HepG2 (cell line): ENCODE data around the gene XRN1. TPM values are rescaled to one million over a fixed set of nuclear protein-coding genes. Genes with fewer than 3 reads are reported as not detected.
"Not testable (repeated sequence)": the region's sequence is repeated elsewhere in the genome, so short reads cannot be mapped to it uniquely, and the experiment has no call there.

Experiments used
- ATAC-seq: fragments of 200-7000 bp; cut with Tn5 transposase; 3 replicates; pipeline ENCODE4 v1.9.1; 2020; ENCODE audit warnings: mild to moderate bottlenecking, moderate library complexity
- BruUV-seq: library from RNA; stranded (reverse); fragments of 400-500 nt; replicated peaks from 2 replicates; lab custom pipeline; 2021; lab: Mats Ljungman, UMichigan
- CTCF ChIA-PET: fragments of 300-600 bp; formaldehyde crosslinking; extraction: SDS; loops from one replicate; lab custom pipeline; 2021; ENCODE audit warnings: low total read pairs, inconsistent platforms, low intra/inter-chr PET ratio; lab: Yijun Ruan, JAX
- POLR2A ChIA-PET: fragments of 350-600 bp; sonication (Branson Sonifier 250); formaldehyde crosslinking; loops from one replicate; lab custom pipeline; 2020; ENCODE audit warnings: antibody characterized with exemption, inconsistent platforms; lab: Yijun Ruan, JAX
- DNase-seq: peaks from one replicate; pipeline ENCODE4 v3.0.0-alpha.2; 2015; ENCODE audit warnings: low spot score
- FAIRE-seq: peaks from 3 replicates; lab custom pipeline; 2011; peaks lifted over from hg19 to GRCh38; lab: Jason Lieb, UNC
- H2AFZ ChIP-seq: one replicate; pipeline ENCODE4 v1.6.1; 2011; ENCODE audit warnings: low read length, inconsistent platforms
- H3K27ac ChIP-seq: fragments of 300-600 bp; 3 replicates; pipeline ENCODE4 v1.8.0; 2011; ENCODE audit warnings: mixed run types, mild to moderate bottlenecking, mixed read lengths, low read length, inconsistent platforms; ENCODE audit not compliant: insufficient read depth; ENCODE audit errors: extremely low read length
- H3K27me3 ChIP-seq, 2 experiments: fragments of 200-600 bp in 1 of 2; 2 replicates in 1 of 2; 3 replicates in 1 of 2; pipeline versions ENCODE4 v1.6.0 to v1.8.0; 2011; ENCODE audit warnings: low read length in 2 of 2, mild to moderate bottlenecking in 2 of 2, moderate library complexity in 2 of 2, inconsistent platforms in 1 of 2; ENCODE audit not compliant: insufficient read depth in 2 of 2, control insufficient read depth in 1 of 2
- H3K36me3 ChIP-seq, 2 experiments: fragments of 200-600 bp in 1 of 2; replicated peaks in 1 of 2; 2 replicates in 1 of 2; 3 replicates in 1 of 2; pipeline versions ENCODE4 v1.5.1 to v1.8.0; 2011; ENCODE audit warnings: low read length in 2 of 2, inconsistent platforms in 1 of 2; ENCODE audit not compliant: insufficient read depth in 2 of 2, control insufficient read depth in 1 of 2
- H3K4me1 ChIP-seq: 2 replicates; pipeline ENCODE4 v1.5.1; 2012; ENCODE audit warnings: low read length, inconsistent platforms; ENCODE audit not compliant: insufficient read depth
- H3K4me2 ChIP-seq: 2 replicates; pipeline ENCODE4 v1.6.0; 2011; ENCODE audit warnings: low read depth, low read length, inconsistent platforms
- H3K4me3 ChIP-seq, 3 experiments: fragments of 200-600 bp in 1 of 3; sonication (generic), shearing (Covaris generic) in 1 of 3; replicated peaks in 1 of 3; 2 replicates each; pipeline ENCODE4 v1.5.1; 2011 to 2016; ENCODE audit warnings: low read length in 3 of 3, inconsistent platforms in 2 of 3, low read depth in 2 of 3, mild to moderate bottlenecking in 2 of 3, control low read depth in 1 of 3, mixed read lengths in 1 of 3; ENCODE audit not compliant: insufficient read depth in 1 of 3
- H3K79me2 ChIP-seq: one replicate; pipeline ENCODE4 v1.6.1; 2011; ENCODE audit warnings: low read length, inconsistent platforms; ENCODE audit not compliant: insufficient read depth
- H3K9ac ChIP-seq: 2 replicates; pipeline ENCODE4 v1.6.0; 2011; ENCODE audit warnings: mild to moderate bottlenecking, low read depth, low read length, inconsistent platforms; ENCODE audit not compliant: insufficient read depth
- H3K9me3 ChIP-seq: 2 replicates; pipeline ENCODE4 v1.5.1; 2012; ENCODE audit warnings: mild to moderate bottlenecking, low read length
- H4K20me1 ChIP-seq: 2 replicates; pipeline ENCODE4 v1.6.0; 2011; ENCODE audit warnings: inconsistent platforms, mild to moderate bottlenecking, low read length, moderate library complexity; ENCODE audit not compliant: insufficient read depth
- FOSL1 ChIP-seq: sonication (generic); formaldehyde crosslinking; IDR thresholded peaks from 2 replicates; pipeline ENCODE4 v1.9.0; 2021; ENCODE audit warnings: missing genetic modification reagents, borderline replicate concordance
- FOSL2 ChIP-seq: sonication (generic); formaldehyde crosslinking; IDR thresholded peaks from 2 replicates; pipeline ENCODE4 v1.4.0; 2020; ENCODE audit warnings: missing genetic modification reagents
- GATAD2A ChIP-seq: IDR thresholded peaks from 2 replicates; pipeline ENCODE4 v1.6.1; 2016
- HNF4A ChIP-seq: sonication (generic); formaldehyde crosslinking; IDR thresholded peaks from 2 replicates; pipeline ENCODE4 v1.4.0; 2020; ENCODE audit warnings: missing genetic modification reagents
- MTF1 ChIP-seq: sonication (generic); formaldehyde crosslinking; IDR thresholded peaks from 2 replicates; pipeline ENCODE4 v1.5.0; 2020; ENCODE audit warnings: missing genetic modification reagents
- ZEB1 ChIP-seq: IDR thresholded peaks from 2 replicates; pipeline ENCODE4 v1.6.1; 2012; ENCODE audit warnings: mild to moderate bottlenecking, low read depth, inconsistent platforms; ENCODE audit not compliant: insufficient replicate concordance
- WGBS: methylation state at CpG from one replicate; pipeline ENCODE4 v1.1.6; 2017; ENCODE audit warnings: low lambda C conversion rate; 5-methylcytosine and 5-hydroxymethylcytosine counted together
- in situ Hi-C: cut with HindIII; loops from 2 replicates; pipeline ENCODE4 v1.10.0; 2017; ENCODE audit warnings: low pct_unique_long_range_greater_than_20kb; ENCODE audit not compliant: extremely low pct_ligation_motif_present
- intact Hi-C: fragments of 100-400 bp; cut with micrococcal nuclease; formaldehyde crosslinking; loops from one replicate; pipeline ENCODE4 v1.10.0; 2022; ENCODE audit not compliant: unreplicated experiment
- polyA plus RNA-seq, 8 experiments: library from polyadenylated mRNA; depleted of rRNA in 3 of 8; stranded (reverse) in 7 of 8; unstranded in 1 of 8; fragments of >200 nt; fragmentation: Illumina TruSeq in 4 of 8; extraction: Trizol in 4 of 8; gene quantifications; 2 replicates each; pipeline versions ENCODE4 v1.2.1 to v1.2.3, GENCODE V29; 2011 to 2016; ENCODE audit warnings: low read depth in 4 of 8, missing spikeins in 1 of 8, mixed read lengths in 1 of 8; ENCODE audit not compliant: insufficient read depth in 1 of 8
- total RNA-seq, 5 experiments: library from RNA; depleted of rRNA; stranded (reverse); fragments of >200 nt; fragmentation: Illumina TruSeq; extraction: Trizol; gene quantifications; 2 replicates each; pipeline ENCODE4 v1.2.3, GENCODE V29; 2016; ENCODE audit warnings: low read depth in 1 of 5
- TF ChIP-seq, protein P1 (sequence below): IDR thresholded peaks from 2 replicates; pipeline ENCODE4 v1.6.1; 2016; ENCODE audit warnings: low read depth
- TF ChIP-seq, protein P2 (sequence below): sonication (generic); formaldehyde crosslinking; IDR thresholded peaks from 2 replicates; pipeline ENCODE4 v1.5.1; 2020; ENCODE audit warnings: mild to moderate bottlenecking, missing genetic modification reagents, borderline replicate concordance
- TF ChIP-seq, protein P3 (sequence below): IDR thresholded peaks from 2 replicates; pipeline ENCODE4 v1.4.0; 2020; ENCODE audit warnings: mild to moderate bottlenecking, missing genetic modification reagents
- TF ChIP-seq, protein P4 (sequence below), 2 experiments: fragments of 450-650 bp in 1 of 2; sonication (generic) in 1 of 2; formaldehyde crosslinking; IDR thresholded peaks; 2 replicates each; pipeline versions ENCODE4 v1.5.0 to v1.8.0; 2020 to 2022; ENCODE audit warnings: mild to moderate bottlenecking in 1 of 2, missing genetic modification reagents in 1 of 2
- TF ChIP-seq, protein P5 (sequence below): sonication (generic); formaldehyde crosslinking; IDR thresholded peaks from 2 replicates; pipeline ENCODE4 v1.4.0; 2020; ENCODE audit warnings: missing genetic modification reagents

XRN1 gene
- total and polyA plus RNA-seq, 2 of the 13 experiments (the other 11 are each of a cell fraction or from before 2014, with no cell fraction given), result 13.2 to 13.3 TPM

DNA sequence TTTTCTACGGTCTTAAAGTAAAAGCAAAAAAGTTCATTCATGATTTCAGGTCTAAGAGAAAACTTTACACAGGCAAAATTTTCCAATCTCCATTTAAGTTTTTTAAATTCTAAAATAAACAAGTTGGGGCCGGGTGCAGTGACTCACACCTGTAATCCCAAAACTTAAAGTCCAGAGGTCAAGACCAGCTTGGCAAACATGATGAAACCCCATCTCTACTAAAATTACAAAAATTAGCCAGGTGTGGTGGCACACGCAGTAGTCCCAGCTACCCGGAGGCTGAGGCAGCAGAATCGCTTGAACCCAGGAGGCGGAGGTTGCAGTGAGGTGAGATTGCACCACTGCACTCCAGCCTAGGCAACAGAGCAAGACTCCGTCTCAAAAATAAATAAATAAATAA, 47.3 kb downstream of the XRN1 start:
- H4K20me1 ChIP-seq, H3K4me3 ChIP-seq, in situ Hi-C loops, H3K27ac ChIP-seq, H2AFZ ChIP-seq, H3K9ac ChIP-seq, POLR2A ChIA-PET, BruUV-seq, H3K79me2 ChIP-seq, H3K27me3 ChIP-seq, FAIRE-seq, intact Hi-C loops, ATAC-seq, CTCF ChIA-PET, H3K9me3 ChIP-seq, H3K4me2 ChIP-seq: not testable (repeated sequence)
- 58% methylated on average over 7 of the region's 7 CpGs for whole genome bisulfite sequencing
- Histone ChIP-seq H3K36me3 (peaks cover 6 to 18% of the 10 kb centered on the region in 2 experiments), H3K4me1 (peaks cover 12% of the 10 kb centered on the region)
- DNase-seq, result peak; percentile 39
- TF ChIP-seq, protein P1, sequence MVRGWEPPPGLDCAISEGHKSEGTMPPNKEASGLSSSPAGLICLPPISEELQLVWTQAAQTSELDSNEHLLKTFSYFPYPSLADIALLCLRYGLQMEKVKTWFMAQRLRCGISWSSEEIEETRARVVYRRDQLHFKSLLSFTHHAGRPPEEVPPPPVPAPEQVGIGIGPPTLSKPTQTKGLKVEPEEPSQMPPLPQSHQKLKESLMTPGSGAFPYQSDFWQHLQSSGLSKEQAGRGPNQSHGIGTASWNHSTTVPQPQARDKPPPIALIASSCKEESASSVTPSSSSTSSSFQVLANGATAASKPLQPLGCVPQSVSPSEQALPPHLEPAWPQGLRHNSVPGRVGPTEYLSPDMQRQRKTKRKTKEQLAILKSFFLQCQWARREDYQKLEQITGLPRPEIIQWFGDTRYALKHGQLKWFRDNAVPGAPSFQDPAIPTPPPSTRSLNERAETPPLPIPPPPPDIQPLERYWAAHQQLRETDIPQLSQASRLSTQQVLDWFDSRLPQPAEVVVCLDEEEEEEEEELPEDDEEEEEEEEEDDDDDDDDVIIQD, result 0 out of 2 replicates have a peak, but pooled peaks have one; percentile 24
- TF ChIP-seq FOSL1 (CRISPR knock-in tag) (peak; percentile 65; the same call in 1 of the 2 replicates), MTF1 (0 out of 2 replicates have a peak, but pooled peaks have one; percentile 58), HNF4A (CRISPR knock-in tag) (peak; percentile 55), GATAD2A (0 out of 2 replicates have a peak, but pooled peaks have one; percentile 21), FOSL2 (CRISPR knock-in tag) (peak; percentile 90), ZEB1 (peak; percentile 50)
- TF ChIP-seq, protein P2, sequence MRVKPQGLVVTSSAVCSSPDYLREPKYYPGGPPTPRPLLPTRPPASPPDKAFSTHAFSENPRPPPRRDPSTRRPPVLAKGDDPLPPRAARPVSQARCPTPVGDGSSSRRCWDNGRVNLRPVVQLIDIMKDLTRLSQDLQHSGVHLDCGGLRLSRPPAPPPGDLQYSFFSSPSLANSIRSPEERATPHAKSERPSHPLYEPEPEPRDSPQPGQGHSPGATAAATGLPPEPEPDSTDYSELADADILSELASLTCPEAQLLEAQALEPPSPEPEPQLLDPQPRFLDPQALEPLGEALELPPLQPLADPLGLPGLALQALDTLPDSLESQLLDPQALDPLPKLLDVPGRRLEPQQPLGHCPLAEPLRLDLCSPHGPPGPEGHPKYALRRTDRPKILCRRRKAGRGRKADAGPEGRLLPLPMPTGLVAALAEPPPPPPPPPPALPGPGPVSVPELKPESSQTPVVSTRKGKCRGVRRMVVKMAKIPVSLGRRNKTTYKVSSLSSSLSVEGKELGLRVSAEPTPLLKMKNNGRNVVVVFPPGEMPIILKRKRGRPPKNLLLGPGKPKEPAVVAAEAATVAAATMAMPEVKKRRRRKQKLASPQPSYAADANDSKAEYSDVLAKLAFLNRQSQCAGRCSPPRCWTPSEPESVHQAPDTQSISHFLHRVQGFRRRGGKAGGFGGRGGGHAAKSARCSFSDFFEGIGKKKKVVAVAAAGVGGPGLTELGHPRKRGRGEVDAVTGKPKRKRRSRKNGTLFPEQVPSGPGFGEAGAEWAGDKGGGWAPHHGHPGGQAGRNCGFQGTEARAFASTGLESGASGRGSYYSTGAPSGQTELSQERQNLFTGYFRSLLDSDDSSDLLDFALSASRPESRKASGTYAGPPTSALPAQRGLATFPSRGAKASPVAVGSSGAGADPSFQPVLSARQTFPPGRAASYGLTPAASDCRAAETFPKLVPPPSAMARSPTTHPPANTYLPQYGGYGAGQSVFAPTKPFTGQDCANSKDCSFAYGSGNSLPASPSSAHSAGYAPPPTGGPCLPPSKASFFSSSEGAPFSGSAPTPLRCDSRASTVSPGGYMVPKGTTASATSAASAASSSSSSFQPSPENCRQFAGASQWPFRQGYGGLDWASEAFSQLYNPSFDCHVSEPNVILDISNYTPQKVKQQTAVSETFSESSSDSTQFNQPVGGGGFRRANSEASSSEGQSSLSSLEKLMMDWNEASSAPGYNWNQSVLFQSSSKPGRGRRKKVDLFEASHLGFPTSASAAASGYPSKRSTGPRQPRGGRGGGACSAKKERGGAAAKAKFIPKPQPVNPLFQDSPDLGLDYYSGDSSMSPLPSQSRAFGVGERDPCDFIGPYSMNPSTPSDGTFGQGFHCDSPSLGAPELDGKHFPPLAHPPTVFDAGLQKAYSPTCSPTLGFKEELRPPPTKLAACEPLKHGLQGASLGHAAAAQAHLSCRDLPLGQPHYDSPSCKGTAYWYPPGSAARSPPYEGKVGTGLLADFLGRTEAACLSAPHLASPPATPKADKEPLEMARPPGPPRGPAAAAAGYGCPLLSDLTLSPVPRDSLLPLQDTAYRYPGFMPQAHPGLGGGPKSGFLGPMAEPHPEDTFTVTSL (CRISPR knock-in tag), result peak; percentile 52; the same call in 1 of the 2 replicates
- TF ChIP-seq, protein P3, sequence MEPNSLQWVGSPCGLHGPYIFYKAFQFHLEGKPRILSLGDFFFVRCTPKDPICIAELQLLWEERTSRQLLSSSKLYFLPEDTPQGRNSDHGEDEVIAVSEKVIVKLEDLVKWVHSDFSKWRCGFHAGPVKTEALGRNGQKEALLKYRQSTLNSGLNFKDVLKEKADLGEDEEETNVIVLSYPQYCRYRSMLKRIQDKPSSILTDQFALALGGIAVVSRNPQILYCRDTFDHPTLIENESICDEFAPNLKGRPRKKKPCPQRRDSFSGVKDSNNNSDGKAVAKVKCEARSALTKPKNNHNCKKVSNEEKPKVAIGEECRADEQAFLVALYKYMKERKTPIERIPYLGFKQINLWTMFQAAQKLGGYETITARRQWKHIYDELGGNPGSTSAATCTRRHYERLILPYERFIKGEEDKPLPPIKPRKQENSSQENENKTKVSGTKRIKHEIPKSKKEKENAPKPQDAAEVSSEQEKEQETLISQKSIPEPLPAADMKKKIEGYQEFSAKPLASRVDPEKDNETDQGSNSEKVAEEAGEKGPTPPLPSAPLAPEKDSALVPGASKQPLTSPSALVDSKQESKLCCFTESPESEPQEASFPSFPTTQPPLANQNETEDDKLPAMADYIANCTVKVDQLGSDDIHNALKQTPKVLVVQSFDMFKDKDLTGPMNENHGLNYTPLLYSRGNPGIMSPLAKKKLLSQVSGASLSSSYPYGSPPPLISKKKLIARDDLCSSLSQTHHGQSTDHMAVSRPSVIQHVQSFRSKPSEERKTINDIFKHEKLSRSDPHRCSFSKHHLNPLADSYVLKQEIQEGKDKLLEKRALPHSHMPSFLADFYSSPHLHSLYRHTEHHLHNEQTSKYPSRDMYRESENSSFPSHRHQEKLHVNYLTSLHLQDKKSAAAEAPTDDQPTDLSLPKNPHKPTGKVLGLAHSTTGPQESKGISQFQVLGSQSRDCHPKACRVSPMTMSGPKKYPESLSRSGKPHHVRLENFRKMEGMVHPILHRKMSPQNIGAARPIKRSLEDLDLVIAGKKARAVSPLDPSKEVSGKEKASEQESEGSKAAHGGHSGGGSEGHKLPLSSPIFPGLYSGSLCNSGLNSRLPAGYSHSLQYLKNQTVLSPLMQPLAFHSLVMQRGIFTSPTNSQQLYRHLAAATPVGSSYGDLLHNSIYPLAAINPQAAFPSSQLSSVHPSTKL, result peak; percentile 39; the same call in 1 of the 2 replicates
- TF ChIP-seq, protein P4, sequence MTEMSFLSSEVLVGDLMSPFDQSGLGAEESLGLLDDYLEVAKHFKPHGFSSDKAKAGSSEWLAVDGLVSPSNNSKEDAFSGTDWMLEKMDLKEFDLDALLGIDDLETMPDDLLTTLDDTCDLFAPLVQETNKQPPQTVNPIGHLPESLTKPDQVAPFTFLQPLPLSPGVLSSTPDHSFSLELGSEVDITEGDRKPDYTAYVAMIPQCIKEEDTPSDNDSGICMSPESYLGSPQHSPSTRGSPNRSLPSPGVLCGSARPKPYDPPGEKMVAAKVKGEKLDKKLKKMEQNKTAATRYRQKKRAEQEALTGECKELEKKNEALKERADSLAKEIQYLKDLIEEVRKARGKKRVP (CRISPR knock-in tag; IDR thresholded peaks at IDR 0.05), result peak in 1 of 2 experiments; percentile 87; a peak in 2 of 4 replicates
- TF ChIP-seq, protein P5, sequence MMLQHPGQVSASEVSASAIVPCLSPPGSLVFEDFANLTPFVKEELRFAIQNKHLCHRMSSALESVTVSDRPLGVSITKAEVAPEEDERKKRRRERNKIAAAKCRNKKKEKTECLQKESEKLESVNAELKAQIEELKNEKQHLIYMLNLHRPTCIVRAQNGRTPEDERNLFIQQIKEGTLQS (CRISPR knock-in tag), result 0 out of 2 replicates have a peak, but pooled peaks have one; percentile 24
